ENCODE data around the gene RPL39L. TPM values are rescaled to one million over a fixed set of nuclear protein-coding genes. Genes with fewer than 3 reads are reported as not detected.

Gene RPL39L
- total RNA-seq, 4 donors from 2014 or later, result 2.0 to 11.6 (median 8.2) TPM

DNA sequence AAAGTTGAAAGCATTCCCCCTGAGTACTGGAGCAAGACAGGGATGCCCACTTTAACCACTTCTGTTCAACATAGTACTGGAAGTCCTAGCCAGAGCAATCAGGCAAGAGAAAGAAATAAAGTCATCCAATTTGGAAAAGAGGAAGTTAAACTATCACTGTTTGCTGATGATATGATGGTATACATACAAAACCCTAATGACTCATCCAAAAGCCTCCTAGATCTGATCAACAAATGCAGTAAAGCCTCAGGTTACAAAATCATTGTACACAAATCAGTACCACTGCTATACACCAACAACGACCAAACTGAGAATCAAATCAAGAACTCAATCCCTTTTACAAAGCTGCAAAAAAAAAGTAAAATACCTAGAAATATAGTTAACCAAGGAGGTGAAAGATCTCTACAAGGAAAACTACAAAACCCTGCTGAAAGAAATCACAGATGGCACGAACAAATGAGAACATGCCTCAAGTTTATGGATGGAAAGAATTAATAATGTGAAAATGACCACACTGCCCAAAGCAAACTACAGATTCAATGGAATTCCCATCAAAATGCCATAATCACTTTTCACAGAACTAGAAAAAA lies 40.3 kb downstream of the RPL39L start:
- TF ChIP-seq, protein P1, sequence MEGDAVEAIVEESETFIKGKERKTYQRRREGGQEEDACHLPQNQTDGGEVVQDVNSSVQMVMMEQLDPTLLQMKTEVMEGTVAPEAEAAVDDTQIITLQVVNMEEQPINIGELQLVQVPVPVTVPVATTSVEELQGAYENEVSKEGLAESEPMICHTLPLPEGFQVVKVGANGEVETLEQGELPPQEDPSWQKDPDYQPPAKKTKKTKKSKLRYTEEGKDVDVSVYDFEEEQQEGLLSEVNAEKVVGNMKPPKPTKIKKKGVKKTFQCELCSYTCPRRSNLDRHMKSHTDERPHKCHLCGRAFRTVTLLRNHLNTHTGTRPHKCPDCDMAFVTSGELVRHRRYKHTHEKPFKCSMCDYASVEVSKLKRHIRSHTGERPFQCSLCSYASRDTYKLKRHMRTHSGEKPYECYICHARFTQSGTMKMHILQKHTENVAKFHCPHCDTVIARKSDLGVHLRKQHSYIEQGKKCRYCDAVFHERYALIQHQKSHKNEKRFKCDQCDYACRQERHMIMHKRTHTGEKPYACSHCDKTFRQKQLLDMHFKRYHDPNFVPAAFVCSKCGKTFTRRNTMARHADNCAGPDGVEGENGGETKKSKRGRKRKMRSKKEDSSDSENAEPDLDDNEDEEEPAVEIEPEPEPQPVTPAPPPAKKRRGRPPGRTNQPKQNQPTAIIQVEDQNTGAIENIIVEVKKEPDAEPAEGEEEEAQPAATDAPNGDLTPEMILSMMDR (IDR thresholded peaks at IDR 0.05), result no peak
- ATAC-seq (ENCODE audit: low FRiP score) (no peak), DNase-seq (ENCODE audit: low spot score) (no peak)

DNA sequence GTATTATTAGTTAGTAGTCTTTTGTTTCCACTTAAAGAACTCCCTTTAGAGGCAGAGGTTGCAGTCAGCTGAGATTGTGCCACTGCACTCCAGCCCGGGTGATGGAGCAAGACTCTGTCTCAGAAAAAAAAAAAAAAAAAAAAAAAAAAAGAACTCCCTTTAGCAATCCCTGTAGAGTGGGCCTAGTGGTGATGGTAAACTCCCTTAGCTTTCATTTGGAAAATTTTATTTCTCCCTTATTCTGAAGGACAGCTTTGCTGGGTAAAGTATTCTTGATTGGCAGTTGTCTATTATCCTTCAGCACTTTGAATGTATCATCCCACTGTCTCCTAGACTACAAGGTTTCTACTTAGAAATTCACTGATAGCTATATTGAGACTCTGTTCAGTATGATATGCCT lies 46.0 kb downstream of the RPL39L start:
- TF ChIP-seq, protein P1 (IDR thresholded peaks at IDR 0.05), result no peak
- no peak for DNase-seq (ENCODE audit: low spot score)
- no peak for ATAC-seq (ENCODE audit: low FRiP score)

DNA sequence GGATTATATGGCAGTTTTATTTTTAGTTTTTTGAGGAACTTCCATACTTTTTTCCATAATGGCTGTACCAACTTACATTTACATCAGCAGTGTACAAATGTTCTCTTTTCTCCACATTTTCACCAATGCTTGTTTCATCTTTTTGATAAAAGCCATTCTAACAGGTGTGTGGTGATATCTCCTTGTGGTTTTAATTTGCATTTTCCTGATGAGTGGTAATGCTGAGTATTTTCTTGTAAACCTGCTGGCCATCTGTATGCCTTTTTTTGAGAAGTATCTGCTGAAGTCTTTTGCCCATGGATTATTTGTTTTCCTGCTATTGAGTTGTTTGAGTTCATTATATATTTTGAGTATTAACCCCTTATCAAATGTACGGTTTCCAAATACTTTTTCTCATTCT lies 50.6 kb downstream of the RPL39L start:
- ATAC-seq (ENCODE audit: low FRiP score), result no peak
- no peak for DNase-seq (ENCODE audit: low spot score)
- TF ChIP-seq, protein P1 (IDR thresholded peaks at IDR 0.05), result no peak

DNA sequence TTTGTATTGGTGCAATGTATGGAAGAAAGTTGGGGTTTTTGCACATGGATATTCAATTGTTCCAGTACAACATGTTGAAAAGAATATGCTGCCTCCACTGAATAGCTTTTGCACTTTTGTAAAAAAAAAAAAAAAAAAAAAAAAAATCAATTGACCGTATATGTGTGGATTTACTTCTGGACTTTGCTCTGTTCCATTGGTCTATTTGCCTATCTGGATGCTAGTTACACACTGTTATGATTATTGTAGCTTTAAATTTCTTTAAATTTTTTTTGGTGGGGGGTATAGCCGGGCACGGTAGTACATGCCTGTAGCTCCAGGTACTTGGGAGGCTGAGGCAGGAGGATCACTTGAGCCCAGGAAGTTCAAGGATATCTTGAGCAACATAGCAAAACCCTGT lies 52.5 kb downstream of the RPL39L start:
- ATAC-seq (ENCODE audit: low FRiP score), result no peak
- TF ChIP-seq, protein P1 (IDR thresholded peaks at IDR 0.05), result no peak
- DNase-seq (ENCODE audit: low spot score), result no peak

DNA sequence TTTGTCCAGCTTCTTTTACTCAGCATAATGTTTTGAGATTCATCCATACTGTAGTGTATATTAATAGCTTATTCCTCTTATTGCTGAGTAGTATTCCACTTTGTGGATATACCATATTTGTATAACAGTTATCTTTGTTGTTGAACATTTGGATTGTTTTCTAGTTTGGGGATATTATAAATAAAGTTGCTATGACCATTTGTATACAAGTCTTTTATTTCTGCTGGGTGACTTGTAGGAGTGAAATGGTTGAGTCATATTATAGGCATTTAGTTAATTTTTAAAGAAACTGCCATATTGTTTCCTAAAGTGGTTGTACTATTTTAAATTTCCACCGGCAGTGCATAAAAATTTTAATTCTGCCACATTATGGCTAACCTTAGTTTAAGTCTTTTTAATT lies 53.4 kb downstream of the RPL39L start:
- TF ChIP-seq, protein P1 (IDR thresholded peaks at IDR 0.05), result no peak
- no peak for DNase-seq (ENCODE audit: low spot score)
- no peak for ATAC-seq (ENCODE audit: low FRiP score)

DNA sequence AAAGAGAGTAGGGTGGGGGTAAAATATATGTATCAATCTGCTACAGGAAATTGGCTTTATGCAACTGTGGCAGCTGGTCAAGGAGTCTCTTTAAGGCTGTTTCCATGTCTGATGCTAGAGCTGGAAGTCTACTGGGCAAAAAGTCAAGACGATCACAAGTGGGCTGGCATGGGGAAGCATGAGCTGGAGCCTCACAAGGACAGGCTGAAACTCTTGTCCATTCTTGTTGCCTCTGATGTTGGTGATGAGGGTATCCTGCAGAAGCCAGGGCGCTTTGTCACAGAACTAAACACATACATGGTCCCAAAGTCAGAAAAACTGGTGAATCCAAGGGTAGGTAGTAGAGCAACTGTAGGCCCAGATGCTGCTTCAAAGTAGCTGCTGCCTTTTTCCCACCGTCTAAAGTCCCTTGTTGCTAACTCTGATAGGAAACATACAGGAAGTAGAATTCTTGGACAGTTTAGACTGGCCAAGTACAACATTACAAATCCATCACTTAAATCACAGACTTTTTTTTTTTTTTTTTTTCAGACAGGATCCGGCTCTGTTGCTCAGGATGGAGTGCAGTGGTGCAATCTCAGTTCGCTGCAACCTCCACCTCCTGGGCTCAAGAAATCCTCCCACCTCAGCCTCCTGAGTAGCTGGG lies 54.2 kb downstream of the RPL39L start:
- ATAC-seq (ENCODE audit: low FRiP score) (no peak), DNase-seq (ENCODE audit: low spot score) (no peak)
- TF ChIP-seq, protein P1 (IDR thresholded peaks at IDR 0.05), result no peak

DNA sequence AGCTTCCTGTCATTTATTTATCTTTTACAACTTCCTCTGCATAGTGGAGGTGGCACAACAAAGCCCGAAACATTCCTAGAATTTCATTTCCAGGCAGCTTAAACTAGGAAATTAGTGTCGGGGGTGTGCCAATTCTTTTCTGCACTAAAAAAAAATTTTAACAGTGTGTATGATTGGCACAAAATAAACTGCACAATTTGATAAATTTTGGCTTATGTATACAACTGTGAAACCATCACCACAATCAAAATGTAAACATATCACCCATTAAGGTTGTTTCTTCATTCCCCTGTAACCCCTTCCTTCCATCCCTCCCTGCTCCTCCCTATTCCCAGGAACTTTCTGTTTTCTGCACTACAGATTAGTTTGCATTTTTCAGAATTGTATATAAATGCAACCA lies 54.7 kb downstream of the RPL39L start:
- no peak for DNase-seq (ENCODE audit: low spot score)
- TF ChIP-seq, protein P1 (IDR thresholded peaks at IDR 0.05), result no peak
- no peak for ATAC-seq (ENCODE audit: low FRiP score)
